Measurements from ENCODE around the gene SNAPIN. TPM values are rescaled to one million over a fixed set of nuclear protein-coding genes. Genes with fewer than 3 reads are reported as not detected.
"Not testable (repeated sequence)": the region's sequence is repeated elsewhere in the genome, so short reads cannot be mapped to it uniquely, and the experiment has no call there.

Gene SNAPIN
- total RNA-seq, 1 donor from 2014 or later = 61.0 TPM

GRCh38 chr1:153670859-153671627, 12.5 kb downstream of the SNAPIN start, which contains the start of gene ILF2:
Gene ILF2 (minus strand): TSS chr1:153670993. CDS start chr1:153670922, 71 bp downstream.
- Histone ChIP-seq H3K36me3 (ENCODE audit: control insufficient read depth, insufficient read depth, low read length) (no peaks in the 10 kb centered on the region), H3K27me3 (ENCODE audit: control insufficient read depth, insufficient read depth, low read length) (no peaks in the 10 kb centered on the region), H3K4me3 (ENCODE audit: low read depth, low read length) (peak within 1 kb of the TSS; percentile 98)
- peak; percentile 27 for TF ChIP-seq CTCF (IDR thresholded peaks at IDR 0.05; ENCODE audit: insufficient read depth, low read length, poor library complexity, severe bottlenecking)
- DNase-seq (ENCODE audit: low read depth) = peak; percentile 100

- H3K36me3 ChIP-seq (ENCODE audit: control insufficient read depth, insufficient read depth, low read length); H3K27me3 ChIP-seq (ENCODE audit: control insufficient read depth, insufficient read depth, low read length); DNase-seq (ENCODE audit: low read depth): not testable (repeated sequence)
Measured at GRCh38 chr1:153671628-153672353, 13.3 kb downstream of the SNAPIN start.

GRCh38 chr1:153673511-153673910, 15.0 kb downstream of the SNAPIN start:
- Histone ChIP-seq H3K36me3 (ENCODE audit: control insufficient read depth, insufficient read depth, low read length) (no peaks in the 10 kb centered on the region), H3K27me3 (ENCODE audit: control insufficient read depth, insufficient read depth, low read length) (peaks cover 8% of the 10 kb centered on the region), H3K4me3 (ENCODE audit: low read depth, low read length) (no peak overlapping the region)
- no peak for TF ChIP-seq CTCF (IDR thresholded peaks at IDR 0.05; ENCODE audit: insufficient read depth, low read length, poor library complexity, severe bottlenecking)
- DNase-seq (ENCODE audit: low read depth) = no peak

More at GRCh38 chr1:153671628-153672353, 13.3 kb downstream of the SNAPIN start:
- peak overlapping the region; percentile 39 for H3K4me3 ChIP-seq (ENCODE audit: low read depth, low read length)

- H3K27me3 ChIP-seq (ENCODE audit: control insufficient read depth, insufficient read depth, low read length) = peaks cover 32% of the 10 kb centered on the region
- no peaks in the 10 kb centered on the region for H3K36me3 ChIP-seq (ENCODE audit: control insufficient read depth, insufficient read depth, low read length)
- DNase-seq (ENCODE audit: low read depth) = no peak
- TF ChIP-seq CTCF (IDR thresholded peaks at IDR 0.05; ENCODE audit: insufficient read depth, low read length, poor library complexity, severe bottlenecking) = peak; percentile 88
- H3K4me3 ChIP-seq (ENCODE audit: low read depth, low read length) = peak overlapping the region; percentile 52
Measured at GRCh38 chr1:153677718-153678518, 19.4 kb downstream of the SNAPIN start.

- Histone ChIP-seq H3K27me3 (ENCODE audit: control insufficient read depth, insufficient read depth, low read length) (peaks cover 32% of the 10 kb centered on the region), H3K36me3 (ENCODE audit: control insufficient read depth, insufficient read depth, low read length) (no peaks in the 10 kb centered on the region), H3K4me3 (ENCODE audit: low read depth, low read length) (peak within 1 kb of the TSS; percentile 52)
- TF ChIP-seq CTCF (IDR thresholded peaks at IDR 0.05; ENCODE audit: insufficient read depth, low read length, poor library complexity, severe bottlenecking) = no peak
- no peak for DNase-seq (ENCODE audit: low read depth)
Measured at GRCh38 chr1:153678519-153679336, 20.2 kb downstream of the SNAPIN start, which contains the start of gene NPR1. Gene NPR1 (plus strand): TSS chr1:153678688. CDS start chr1:153679109, 421 bp downstream.

All from kidney epithelial cell (primary cell).